PC-3 (cell line): ENCODE measurements around the gene UQCC2. TPM values are rescaled to one million over a fixed set of nuclear protein-coding genes. Genes with fewer than 3 reads are reported as not detected.

ENCODE experiments used
- ATAC-seq: fragments of 200-7000 bp; cut with Tn5 transposase; 2 replicates; pipeline ENCODE4 v1.9.1; 2020; ENCODE audit warnings: mild to moderate bottlenecking, moderate library complexity
- BruUV-seq: library from RNA; stranded (reverse); fragments of 400-500 nt; replicated peaks from 2 replicates; lab custom pipeline; 2021; lab: Mats Ljungman, UMichigan
- CTCF ChIA-PET: fragments of 300-600 bp; sonication (Branson Sonifier 250); formaldehyde crosslinking; loops from one replicate; lab custom pipeline; 2022; ENCODE audit warnings: antibody characterized with exemption; lab: Charles Lee
- POLR2A ChIA-PET: fragments of 300-600 bp; sonication (Branson Sonifier 250); formaldehyde crosslinking; loops from one replicate; lab custom pipeline; 2022; ENCODE audit warnings: antibody characterized with exemption; ENCODE audit not compliant: unreplicated experiment; lab: Charles Lee
- DNase-seq: peaks from one replicate; pipeline ENCODE4 v3.0.0-alpha.2; 2015
- H2AFZ ChIP-seq: fragments of 300-600 bp; sonication (generic); 2 replicates; pipeline ENCODE4 v1.6.0; 2016; ENCODE audit warnings: antibody characterized with exemption, low read length
- H3F3A ChIP-seq: fragments of 300-600 bp; sonication (generic); one replicate; pipeline ENCODE4 v1.6.0; 2017; ENCODE audit warnings: antibody characterized with exemption, low read length, control low read depth, mild to moderate bottlenecking; ENCODE audit not compliant: unreplicated experiment
- H3K27ac ChIP-seq: fragments of 300-600 bp; sonication (generic); 2 replicates; pipeline ENCODE4 v1.5.1; 2016; ENCODE audit warnings: mild to moderate bottlenecking, low read length
- H3K27me3 ChIP-seq: fragments of 300-600 bp; sonication (generic); 2 replicates; pipeline ENCODE4 v1.6.1; 2016; ENCODE audit warnings: low read length, mixed read lengths
- H3K36me3 ChIP-seq: fragments of 300-600 bp; sonication (generic); 2 replicates; pipeline ENCODE4 v1.6.1; 2016; ENCODE audit warnings: low read depth, mixed run types, low read length, mixed read lengths
- H3K4me1 ChIP-seq: fragments of 300-600 bp; sonication (generic); 2 replicates; pipeline ENCODE4 v1.5.1; 2016; ENCODE audit warnings: low read length; ENCODE audit not compliant: insufficient read depth
- H3K4me2 ChIP-seq: fragments of 300-600 bp; sonication (generic); 2 replicates; pipeline ENCODE4 v1.6.0; 2016; ENCODE audit warnings: low read length
- H3K4me3 ChIP-seq: fragments of 300-600 bp; sonication (generic); 2 replicates; pipeline ENCODE4 v1.5.1; 2016; ENCODE audit warnings: mild to moderate bottlenecking, low read length, mixed read lengths
- H3K79me2 ChIP-seq: fragments of 300-600 bp; sonication (generic); 2 replicates; pipeline ENCODE4 v1.6.1; 2017; ENCODE audit warnings: low read length, mixed read lengths
- H3K9ac ChIP-seq: fragments of 300-600 bp; sonication (generic); 2 replicates; pipeline ENCODE4 v1.6.0; 2016; ENCODE audit warnings: mild to moderate bottlenecking, low read length
- H3K9me2 ChIP-seq: fragments of 300-600 bp; sonication (generic); replicated peaks from 2 replicates; pipeline ENCODE4 v1.6.1; 2016; ENCODE audit warnings: mixed run types, low read length, mixed read lengths
- H3K9me3 ChIP-seq: fragments of 300-600 bp; sonication (generic); 2 replicates; pipeline ENCODE4 v1.6.1; 2016; ENCODE audit warnings: low read length, mixed read lengths
- H4K20me1 ChIP-seq: fragments of 300-600 bp; sonication (generic); 2 replicates; pipeline ENCODE4 v1.6.1; 2016; ENCODE audit warnings: low read length, mixed read lengths
- EZH2 ChIP-seq: fragments of 300-600 bp; sonication (generic); IDR thresholded peaks from one replicate; pipeline ENCODE4 v1.6.1; 2017; ENCODE audit warnings: antibody characterized with exemption, mild to moderate bottlenecking, low read length; ENCODE audit not compliant: unreplicated experiment
- EZH2phosphoT487 ChIP-seq: fragments of 300-600 bp; sonication (generic); IDR thresholded peaks from 2 replicates; pipeline ENCODE4 v1.6.1; 2018; ENCODE audit warnings: mild to moderate bottlenecking, antibody characterized with exemption, low read length, borderline replicate concordance
- intact Hi-C: fragments of 100-400 bp; cut with micrococcal nuclease; formaldehyde crosslinking; loops from 2 replicates; pipeline ENCODE4 v1.9.0; 2023
- total RNA-seq: library from RNA; depleted of rRNA; stranded (reverse); fragments of >200 nt; gene quantifications from 2 replicates; pipeline ENCODE4 v1.2.3, GENCODE V29; 2014
- TF ChIP-seq, protein P1 (sequence below): fragments of 300-600 bp; sonication (generic); conservative IDR thresholded peaks from 2 replicates; pipeline ENCODE4 v1.5.1; 2017; ENCODE audit warnings: antibody characterized with exemption, low read depth, mild to moderate bottlenecking, low read length

UQCC2 gene
- total RNA-seq, 1 experiment from 2014 or later: 107 TPM

DNA sequence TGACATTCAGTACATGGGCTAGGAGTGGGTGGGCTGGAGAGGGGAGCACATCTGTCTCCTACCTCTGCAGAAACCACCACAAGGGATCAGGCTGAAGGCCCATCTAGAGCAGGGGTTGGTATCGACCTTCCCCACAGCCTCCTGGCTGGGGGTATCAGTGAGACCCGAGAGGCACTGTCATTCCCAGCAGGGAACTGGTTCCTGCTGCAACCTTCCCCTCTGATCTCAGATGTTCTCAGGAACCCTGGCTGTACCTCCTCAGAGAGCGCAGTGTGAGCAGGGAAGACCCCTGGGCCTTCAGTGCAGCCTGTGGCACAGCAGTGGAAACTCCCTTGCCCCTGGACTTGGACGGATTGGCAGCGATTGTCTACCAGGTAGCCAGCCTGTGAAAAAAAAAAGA, 27.4 kb upstream of the UQCC2 start:
- H2AFZ ChIP-seq: no peak overlapping the region
- H3K4me3 ChIP-seq: no peak overlapping the region
- DNase-seq (no peak), ATAC-seq (no peak)
- H3K4me1 ChIP-seq: peaks cover 2% of the 10 kb centered on the region
- no peak overlapping the region for H3K4me2 ChIP-seq
- no peaks in the 10 kb centered on the region for H3K9me2 ChIP-seq
- H3K79me2 ChIP-seq: no peaks in the 10 kb centered on the region
- H3K9me3 ChIP-seq: no peaks in the 10 kb centered on the region
- H3K36me3 ChIP-seq: no peaks in the 10 kb centered on the region
- no peaks in the 10 kb centered on the region for H3F3A ChIP-seq
- no peak overlapping the region for H3K9ac ChIP-seq
- H3K27ac ChIP-seq: no peak overlapping the region
- intact Hi-C loops: no loop called here
- H4K20me1 ChIP-seq: no peaks in the 10 kb centered on the region
- TF ChIP-seq EZH2: no peak
- TF ChIP-seq, protein P1, sequence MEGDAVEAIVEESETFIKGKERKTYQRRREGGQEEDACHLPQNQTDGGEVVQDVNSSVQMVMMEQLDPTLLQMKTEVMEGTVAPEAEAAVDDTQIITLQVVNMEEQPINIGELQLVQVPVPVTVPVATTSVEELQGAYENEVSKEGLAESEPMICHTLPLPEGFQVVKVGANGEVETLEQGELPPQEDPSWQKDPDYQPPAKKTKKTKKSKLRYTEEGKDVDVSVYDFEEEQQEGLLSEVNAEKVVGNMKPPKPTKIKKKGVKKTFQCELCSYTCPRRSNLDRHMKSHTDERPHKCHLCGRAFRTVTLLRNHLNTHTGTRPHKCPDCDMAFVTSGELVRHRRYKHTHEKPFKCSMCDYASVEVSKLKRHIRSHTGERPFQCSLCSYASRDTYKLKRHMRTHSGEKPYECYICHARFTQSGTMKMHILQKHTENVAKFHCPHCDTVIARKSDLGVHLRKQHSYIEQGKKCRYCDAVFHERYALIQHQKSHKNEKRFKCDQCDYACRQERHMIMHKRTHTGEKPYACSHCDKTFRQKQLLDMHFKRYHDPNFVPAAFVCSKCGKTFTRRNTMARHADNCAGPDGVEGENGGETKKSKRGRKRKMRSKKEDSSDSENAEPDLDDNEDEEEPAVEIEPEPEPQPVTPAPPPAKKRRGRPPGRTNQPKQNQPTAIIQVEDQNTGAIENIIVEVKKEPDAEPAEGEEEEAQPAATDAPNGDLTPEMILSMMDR: no peak
- TF ChIP-seq EZH2phosphoT487: no peak
- no TSS peak for BruUV-seq
- ChIA-PET CTCF (interaction anchor here (1.0 kb wide), 1 partner anchor 27 kb away, joined by 3 read pairs; the partner anchor contains the start of gene UQCC2), POLR2A (no interaction called here)
- H3K27me3 ChIP-seq: no peaks in the 10 kb centered on the region

DNA sequence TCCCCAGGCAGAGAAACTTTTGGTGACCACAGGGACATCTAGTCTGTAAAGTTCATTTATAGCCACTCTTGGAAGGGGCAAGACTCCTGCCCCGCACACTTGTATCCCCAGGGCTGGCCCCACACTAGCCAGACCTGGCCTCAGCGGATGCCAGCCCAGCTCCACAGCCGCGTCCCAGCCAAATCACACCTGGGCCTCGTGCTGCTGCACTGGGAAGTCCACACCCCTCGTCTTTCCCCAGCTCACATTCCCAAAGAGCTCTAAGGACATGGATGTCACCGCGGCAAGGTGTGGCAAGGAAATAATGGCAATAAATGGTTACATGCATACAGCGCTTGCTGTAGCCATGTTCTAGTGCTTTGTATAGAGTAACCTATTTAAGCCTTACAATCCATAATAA, 26.7 kb upstream of the UQCC2 start:
- BruUV-seq: no TSS peak
- CTCF ChIA-PET: interaction anchor here (1.0 kb wide), 1 partner anchor 26 kb away, joined by 3 read pairs; the partner anchor contains the start of gene UQCC2
- no peaks in the 10 kb centered on the region for H3K36me3 ChIP-seq
- POLR2A ChIA-PET: interaction anchor here (0.6 kb wide), 1 partner anchor 11 kb away, joined by 4 read pairs; no protein-coding TSS in a partner anchor
- H4K20me1 ChIP-seq: no peaks in the 10 kb centered on the region
- H3K27ac ChIP-seq: no peak overlapping the region
- ATAC-seq: no peak
- TF ChIP-seq EZH2phosphoT487: no peak
- TF ChIP-seq EZH2: no peak
- TF ChIP-seq, protein P1: no peak
- no peak overlapping the region for H3K4me2 ChIP-seq
- no peak overlapping the region for H3K9ac ChIP-seq
- no peak overlapping the region for H3K4me3 ChIP-seq
- DNase-seq: no peak
- intact Hi-C loops: no loop called here
- no peaks in the 10 kb centered on the region for H3K4me1 ChIP-seq
- H3K9me2 ChIP-seq: no peaks in the 10 kb centered on the region
- H3K27me3 ChIP-seq: no peaks in the 10 kb centered on the region
- no peaks in the 10 kb centered on the region for H3K79me2 ChIP-seq
- no peaks in the 10 kb centered on the region for H3K9me3 ChIP-seq
- H3F3A ChIP-seq: no peaks in the 10 kb centered on the region
- no peak overlapping the region for H2AFZ ChIP-seq

DNA sequence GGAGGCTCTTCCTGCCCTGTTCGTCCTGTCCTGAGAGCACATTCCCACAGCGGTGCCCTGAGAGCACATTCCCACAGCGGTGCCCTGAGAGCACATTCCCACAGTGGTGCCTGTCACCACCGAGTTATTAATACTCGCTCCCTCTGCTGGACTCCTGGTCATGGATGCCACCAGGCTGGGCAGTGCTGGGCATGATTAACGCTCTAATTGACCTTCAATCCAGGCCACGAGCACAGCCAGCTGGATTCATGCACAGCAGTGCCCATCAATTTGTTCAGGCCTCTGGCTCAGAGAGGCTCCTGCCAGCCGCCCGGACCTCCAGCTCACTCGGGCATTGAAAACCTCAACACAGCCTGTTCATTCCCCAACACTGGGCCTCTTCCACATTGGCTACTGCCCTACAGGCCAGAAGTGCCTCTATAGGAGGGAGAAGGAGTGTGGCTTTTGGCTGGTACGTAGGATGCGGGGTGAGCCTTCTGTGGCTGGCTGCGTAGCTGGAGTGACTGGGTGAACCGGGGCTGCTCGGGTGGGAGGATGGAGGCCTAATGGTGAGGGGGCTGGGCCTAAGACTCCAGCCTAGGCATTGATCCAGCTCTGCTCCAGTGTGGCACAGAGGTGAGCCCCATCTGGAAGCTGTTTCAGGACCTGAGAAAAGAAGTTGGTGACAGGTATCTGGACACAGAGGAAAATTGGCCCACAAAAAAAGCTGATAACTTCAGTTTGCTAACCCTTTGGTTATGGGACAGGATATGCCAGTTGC, 25.9 kb upstream of the UQCC2 start:
- no peak overlapping the region for H3K4me2 ChIP-seq
- no peaks in the 10 kb centered on the region for H3K9me2 ChIP-seq
- no TSS peak for BruUV-seq
- ChIA-PET CTCF (interaction anchor here (1.0 kb wide), 1 partner anchor 26 kb away, joined by 3 read pairs; the partner anchor contains the start of gene UQCC2), POLR2A (interaction anchor here (0.6 kb wide), 1 partner anchor 10 kb away, joined by 4 read pairs; no protein-coding TSS in a partner anchor)
- DNase-seq (no peak), ATAC-seq (no peak)
- no peaks in the 10 kb centered on the region for H4K20me1 ChIP-seq
- H3K9ac ChIP-seq: no peak overlapping the region
- no peaks in the 10 kb centered on the region for H3K79me2 ChIP-seq
- H2AFZ ChIP-seq: no peak overlapping the region
- no peaks in the 10 kb centered on the region for H3F3A ChIP-seq
- intact Hi-C loops: no loop called here
- no peak overlapping the region for H3K27ac ChIP-seq
- no peaks in the 10 kb centered on the region for H3K36me3 ChIP-seq
- no peaks in the 10 kb centered on the region for H3K27me3 ChIP-seq
- TF ChIP-seq, protein P1: no peak
- TF ChIP-seq EZH2 (no peak), EZH2phosphoT487 (no peak)
- no peak overlapping the region for H3K4me3 ChIP-seq
- H3K9me3 ChIP-seq: no peaks in the 10 kb centered on the region
- H3K4me1 ChIP-seq: peaks cover 5% of the 10 kb centered on the region
